HCT116 (cell line): ENCODE measurements around the gene DIO3. TPM values are rescaled to one million over a fixed set of nuclear protein-coding genes. Genes with fewer than 3 reads are reported as not detected.

Experiments
- ATAC-seq: fragments of 200-7000 bp; cut with Tn5 transposase; 2 replicates; pipeline ENCODE4 v1.9.1; 2020; ENCODE audit warnings: mild to moderate bottlenecking, moderate library complexity
- BruUV-seq: library from RNA; stranded (reverse); fragments of 400-500 nt; replicated peaks from 2 replicates; lab custom pipeline; 2021; lab: Mats Ljungman, UMichigan
- CTCF ChIA-PET: fragments of 300-600 bp; sonication (Branson Sonifier 250); formaldehyde crosslinking; loops from one replicate; lab custom pipeline; 2021; ENCODE audit warnings: antibody characterized with exemption; lab: Charles Lee
- POLR2A ChIA-PET: fragments of 300-600, 350-600 bp; sonication (Branson Sonifier 250); formaldehyde crosslinking; loops from one replicate; lab custom pipeline; 2021; ENCODE audit warnings: antibody characterized with exemption; lab: Charles Lee
- RAD21 ChIA-PET, 2 experiments: fragments of 300-600 bp; sonication (Branson Sonifier 250); formaldehyde crosslinking; loops; one replicate each; lab custom pipeline; 2023; ENCODE audit warnings: low total read pairs in 2 of 2; ENCODE audit not compliant: uncharacterized antibody in 2 of 2, unreplicated experiment in 2 of 2, low non-redundant PET in 1 of 2; lab: Charles Lee
- DNase-seq: peaks from one replicate; pipeline ENCODE4 v3.0.0-alpha.2; 2010; ENCODE audit warnings: low read depth, low spot score
- H2AFZ ChIP-seq: fragments of 200-600 bp; shearing (Covaris generic), sonication (generic); 2 replicates; pipeline ENCODE4 v1.6.1; 2017; ENCODE audit warnings: low read depth, mixed run types, mixed read lengths, antibody characterized with exemption, low read length; ENCODE audit not compliant: poor library complexity, severe bottlenecking
- H3K27ac ChIP-seq: 2 replicates; pipeline ENCODE4 v1.5.1; 2012; ENCODE audit warnings: low read depth, low read length
- H3K27me3 ChIP-seq: fragments of 200-600 bp; sonication (generic); 2 replicates; pipeline ENCODE4 v1.6.1; 2016; ENCODE audit warnings: mixed run types, low read length, mixed read lengths; ENCODE audit not compliant: insufficient read depth
- H3K36me3 ChIP-seq, 2 experiments: fragments of 200-500 bp in 1 of 2; fragments of 200-600 bp in 1 of 2; sonication (Bioruptor generic) in 1 of 2; sonication (generic) in 1 of 2; 2 replicates each; pipeline versions ENCODE4 v1.5.1 to v1.6.1; 2014 to 2016; ENCODE audit warnings: low read length in 2 of 2, inconsistent platforms in 1 of 2, mixed read lengths in 1 of 2, mixed run types in 1 of 2; ENCODE audit not compliant: insufficient read depth in 2 of 2, control insufficient read depth in 1 of 2
- H3K4me1 ChIP-seq, 2 experiments: fragments of 200-600 bp in 1 of 2; sonication (generic) in 1 of 2; 2 replicates each; pipeline versions ENCODE4 v1.5.1 to v1.6.1; 2012 to 2017; ENCODE audit warnings: low read length in 2 of 2, inconsistent platforms in 1 of 2, mild to moderate bottlenecking in 1 of 2, mixed read lengths in 1 of 2, mixed run types in 1 of 2, moderate library complexity in 1 of 2; ENCODE audit not compliant: insufficient read depth in 2 of 2, control insufficient read depth in 1 of 2
- H3K4me2 ChIP-seq: fragments of 200-600 bp; sonication (generic); 2 replicates; pipeline ENCODE4 v1.6.1; 2017; ENCODE audit warnings: mixed run types, low read length, mixed read lengths
- H3K4me3 ChIP-seq, 2 experiments: fragments of 200-600 bp in 1 of 2; sonication (generic) in 1 of 2; replicated peaks in 1 of 2; 2 replicates each; pipeline ENCODE4 v1.5.1; 2011 to 2016; ENCODE audit warnings: low read length in 2 of 2, control low read depth in 1 of 2, low read depth in 1 of 2, mild to moderate bottlenecking in 1 of 2, mixed read lengths in 1 of 2, mixed run types in 1 of 2
- H3K79me2 ChIP-seq: fragments of 200-600 bp; sonication (generic); 2 replicates; pipeline ENCODE4 v1.6.1; 2017; ENCODE audit warnings: mild to moderate bottlenecking, mixed run types, low read length, moderate library complexity, mixed read lengths; ENCODE audit not compliant: insufficient read depth
- H3K9ac ChIP-seq: fragments of 200-600 bp; sonication (generic); 2 replicates; pipeline ENCODE4 v1.6.1; 2016; ENCODE audit warnings: low read length, mixed read lengths
- H3K9me2 ChIP-seq: fragments of 200-600 bp; sonication (generic), shearing (Covaris generic); 2 replicates; pipeline ENCODE4 v1.6.1; 2017; ENCODE audit warnings: mixed run types, mild to moderate bottlenecking, moderate library complexity; ENCODE audit not compliant: insufficient read depth
- H3K9me3 ChIP-seq, 2 experiments: fragments of 200-500 bp in 1 of 2; fragments of 200-600 bp in 1 of 2; sonication (Bioruptor generic) in 1 of 2; sonication (generic) in 1 of 2; 2 replicates each; pipeline ENCODE4 v1.6.1; 2014 to 2017; ENCODE audit warnings: low read length in 2 of 2, mixed read lengths in 2 of 2, inconsistent platforms in 1 of 2, low read depth in 1 of 2, mild to moderate bottlenecking in 1 of 2, mixed run types in 1 of 2, moderate library complexity in 1 of 2; ENCODE audit not compliant: control insufficient read depth in 1 of 2, insufficient read depth in 1 of 2
- H4K20me1 ChIP-seq: fragments of 200-600 bp; sonication (generic), shearing (Covaris generic); 2 replicates; pipeline ENCODE4 v1.6.1; 2017; ENCODE audit warnings: mixed run types, mild to moderate bottlenecking, moderate library complexity; ENCODE audit not compliant: insufficient read depth
- CEBPB ChIP-seq: IDR thresholded peaks from 2 replicates; pipeline ENCODE4 v1.6.1; 2012; ENCODE audit warnings: low read depth
- EZH2 ChIP-seq: fragments of 200-600 bp; sonication (generic); IDR thresholded peaks from 2 replicates; pipeline ENCODE4 v1.6.1; 2017; ENCODE audit warnings: antibody characterized with exemption, mixed run types
- FOSL1 ChIP-seq: IDR thresholded peaks from 2 replicates; pipeline ENCODE4 v1.6.1; 2012; ENCODE audit warnings: low read depth
- POLR2A ChIP-seq: IDR thresholded peaks from 2 replicates; pipeline ENCODE4 v1.7.0; 2011; ENCODE audit warnings: borderline replicate concordance; ENCODE audit not compliant: insufficient read depth, insufficient read length; ENCODE audit errors: extremely low read depth
- SIN3A ChIP-seq: IDR thresholded peaks from 2 replicates; pipeline ENCODE4 v1.6.1; 2012; ENCODE audit warnings: low read depth
- SP1 ChIP-seq: IDR thresholded peaks from 2 replicates; pipeline ENCODE4 v1.6.1; 2012; ENCODE audit warnings: low read depth
- SRF ChIP-seq: IDR thresholded peaks from 2 replicates; pipeline ENCODE4 v1.6.1; 2012; ENCODE audit warnings: low read depth
- TCF7L2 ChIP-seq: IDR thresholded peaks from 2 replicates; pipeline ENCODE4 v1.7.0; 2011; ENCODE audit warnings: borderline replicate concordance, inconsistent platforms; ENCODE audit not compliant: insufficient read depth, insufficient read length; ENCODE audit errors: extremely low read depth
- ZFX ChIP-seq: fragments of 450-650 bp; IDR thresholded peaks from 2 replicates; pipeline ENCODE4 v1.6.1; 2017
- intact Hi-C: fragments of 100-400 bp; cut with micrococcal nuclease; formaldehyde crosslinking; loops from 2 replicates; pipeline ENCODE4 v1.10.0; 2022
- total RNA-seq: library from RNA; stranded (reverse); gene quantifications from one replicate; pipeline ENCODE4 v1.2.1, GENCODE V29; 2021; ENCODE audit not compliant: unreplicated experiment
- TF ChIP-seq, protein P1 (sequence below): IDR thresholded peaks from 2 replicates; pipeline ENCODE4 v1.6.1; 2012
- TF ChIP-seq, protein P2 (sequence below): IDR thresholded peaks from 2 replicates; pipeline ENCODE4 v1.6.1; 2012; ENCODE audit warnings: low read depth
- TF ChIP-seq, protein P3 (sequence below): IDR thresholded peaks from 2 replicates; pipeline ENCODE4 v1.6.1; 2011; ENCODE audit warnings: mild to moderate bottlenecking, low read length, moderate library complexity; ENCODE audit not compliant: insufficient replicate concordance; ENCODE audit errors: extremely low read depth

DIO3 gene
- total RNA-seq, 1 experiment from 2014 or later: 0.34 TPM

DNA sequence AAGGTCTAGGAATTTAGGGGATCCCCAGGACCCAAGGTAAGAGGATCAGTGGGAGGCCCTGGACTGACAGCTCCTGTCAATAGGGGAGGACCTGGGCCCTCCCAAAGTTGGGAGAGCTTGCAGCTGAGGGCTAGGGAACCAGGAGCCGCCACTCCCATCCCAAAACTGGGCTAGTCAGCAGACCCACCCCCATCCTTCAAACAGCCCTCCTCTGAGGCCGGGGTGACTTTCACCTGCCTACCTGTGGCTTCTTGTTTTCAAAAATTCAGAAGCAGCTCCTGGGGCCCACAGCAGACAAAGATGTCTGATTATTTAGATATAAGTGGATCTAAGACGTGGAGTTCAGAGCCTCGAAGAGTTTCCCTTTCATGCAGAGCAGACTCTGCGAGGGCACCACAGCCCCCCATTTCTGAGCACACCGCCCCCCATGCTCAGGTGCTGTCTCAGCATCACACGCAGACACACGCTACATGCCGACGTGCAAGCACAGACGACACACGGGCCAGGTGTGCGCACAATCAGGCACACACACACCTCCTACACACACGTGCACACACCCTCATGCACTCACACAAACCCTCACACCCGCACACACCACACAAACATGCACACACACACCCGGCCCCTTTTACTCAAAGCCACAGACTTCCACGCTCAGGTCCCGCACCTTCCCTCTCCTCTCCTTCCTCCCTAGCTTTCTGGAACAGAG, 21.9 kb downstream of the DIO3 start:
- Histone ChIP-seq H3K4me3 (no peak overlapping the region), H3K9ac (no peak overlapping the region), H3K4me2 (no peak overlapping the region), H3K27me3 (peaks cover 13% of the 10 kb centered on the region; the same call in 1 of the 2 replicates), H3K27ac (no peak overlapping the region), H4K20me1 (no peaks in the 10 kb centered on the region), H3K36me3 (no peaks in the 10 kb centered on the region), H3K79me2 (no peaks in the 10 kb centered on the region), H2AFZ (no peak overlapping the region), H3K9me3 (no peaks in the 10 kb centered on the region), H3K9me2 (no peaks in the 10 kb centered on the region), H3K4me1 (no peaks in the 10 kb centered on the region)
- no TSS peak for BruUV-seq
- DNase-seq (no peak), ATAC-seq (no peak)
- intact Hi-C loops: no loop called here
- ChIA-PET POLR2A (no interaction called here), RAD21 (no interaction called here), CTCF (no interaction called here)
- no peak for TF ChIP-seq SP1
- no peak for TF ChIP-seq CEBPB
- no peak for TF ChIP-seq FOSL1
- TF ChIP-seq EZH2: no peak
- no peak for TF ChIP-seq TCF7L2
- TF ChIP-seq, protein P1, sequence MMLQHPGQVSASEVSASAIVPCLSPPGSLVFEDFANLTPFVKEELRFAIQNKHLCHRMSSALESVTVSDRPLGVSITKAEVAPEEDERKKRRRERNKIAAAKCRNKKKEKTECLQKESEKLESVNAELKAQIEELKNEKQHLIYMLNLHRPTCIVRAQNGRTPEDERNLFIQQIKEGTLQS: no peak
- no peak for TF ChIP-seq ZFX

DNA sequence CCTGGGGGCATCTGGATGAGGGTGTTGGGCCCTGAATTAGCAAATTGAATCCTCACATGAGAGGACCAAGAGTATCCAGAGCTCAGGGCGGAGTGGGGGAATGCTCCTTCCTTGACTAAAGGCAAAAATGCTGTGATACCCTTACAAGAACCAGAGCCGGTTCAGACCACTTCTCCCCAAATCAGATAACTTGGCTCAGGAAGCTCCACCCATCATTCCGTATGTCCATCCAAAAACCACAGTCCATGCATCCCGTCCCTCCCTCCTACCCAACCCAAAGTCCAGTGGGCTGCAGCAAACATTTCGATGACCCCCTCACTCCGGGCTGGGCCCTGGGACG, 22.4 kb downstream of the DIO3 start:
- intact Hi-C loops: no loop called here
- BruUV-seq: no TSS peak
- TF ChIP-seq, protein P2, sequence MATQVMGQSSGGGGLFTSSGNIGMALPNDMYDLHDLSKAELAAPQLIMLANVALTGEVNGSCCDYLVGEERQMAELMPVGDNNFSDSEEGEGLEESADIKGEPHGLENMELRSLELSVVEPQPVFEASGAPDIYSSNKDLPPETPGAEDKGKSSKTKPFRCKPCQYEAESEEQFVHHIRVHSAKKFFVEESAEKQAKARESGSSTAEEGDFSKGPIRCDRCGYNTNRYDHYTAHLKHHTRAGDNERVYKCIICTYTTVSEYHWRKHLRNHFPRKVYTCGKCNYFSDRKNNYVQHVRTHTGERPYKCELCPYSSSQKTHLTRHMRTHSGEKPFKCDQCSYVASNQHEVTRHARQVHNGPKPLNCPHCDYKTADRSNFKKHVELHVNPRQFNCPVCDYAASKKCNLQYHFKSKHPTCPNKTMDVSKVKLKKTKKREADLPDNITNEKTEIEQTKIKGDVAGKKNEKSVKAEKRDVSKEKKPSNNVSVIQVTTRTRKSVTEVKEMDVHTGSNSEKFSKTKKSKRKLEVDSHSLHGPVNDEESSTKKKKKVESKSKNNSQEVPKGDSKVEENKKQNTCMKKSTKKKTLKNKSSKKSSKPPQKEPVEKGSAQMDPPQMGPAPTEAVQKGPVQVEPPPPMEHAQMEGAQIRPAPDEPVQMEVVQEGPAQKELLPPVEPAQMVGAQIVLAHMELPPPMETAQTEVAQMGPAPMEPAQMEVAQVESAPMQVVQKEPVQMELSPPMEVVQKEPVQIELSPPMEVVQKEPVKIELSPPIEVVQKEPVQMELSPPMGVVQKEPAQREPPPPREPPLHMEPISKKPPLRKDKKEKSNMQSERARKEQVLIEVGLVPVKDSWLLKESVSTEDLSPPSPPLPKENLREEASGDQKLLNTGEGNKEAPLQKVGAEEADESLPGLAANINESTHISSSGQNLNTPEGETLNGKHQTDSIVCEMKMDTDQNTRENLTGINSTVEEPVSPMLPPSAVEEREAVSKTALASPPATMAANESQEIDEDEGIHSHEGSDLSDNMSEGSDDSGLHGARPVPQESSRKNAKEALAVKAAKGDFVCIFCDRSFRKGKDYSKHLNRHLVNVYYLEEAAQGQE: no peak
- TF ChIP-seq SRF: no peak
- no peak for TF ChIP-seq POLR2A
- no peak for TF ChIP-seq SIN3A
- TF ChIP-seq, protein P3, sequence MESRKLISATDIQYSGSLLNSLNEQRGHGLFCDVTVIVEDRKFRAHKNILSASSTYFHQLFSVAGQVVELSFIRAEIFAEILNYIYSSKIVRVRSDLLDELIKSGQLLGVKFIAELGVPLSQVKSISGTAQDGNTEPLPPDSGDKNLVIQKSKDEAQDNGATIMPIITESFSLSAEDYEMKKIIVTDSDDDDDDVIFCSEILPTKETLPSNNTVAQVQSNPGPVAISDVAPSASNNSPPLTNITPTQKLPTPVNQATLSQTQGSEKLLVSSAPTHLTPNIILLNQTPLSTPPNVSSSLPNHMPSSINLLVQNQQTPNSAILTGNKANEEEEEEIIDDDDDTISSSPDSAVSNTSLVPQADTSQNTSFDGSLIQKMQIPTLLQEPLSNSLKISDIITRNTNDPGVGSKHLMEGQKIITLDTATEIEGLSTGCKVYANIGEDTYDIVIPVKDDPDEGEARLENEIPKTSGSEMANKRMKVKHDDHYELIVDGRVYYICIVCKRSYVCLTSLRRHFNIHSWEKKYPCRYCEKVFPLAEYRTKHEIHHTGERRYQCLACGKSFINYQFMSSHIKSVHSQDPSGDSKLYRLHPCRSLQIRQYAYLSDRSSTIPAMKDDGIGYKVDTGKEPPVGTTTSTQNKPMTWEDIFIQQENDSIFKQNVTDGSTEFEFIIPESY: no peak
- H3K9ac ChIP-seq: no peak overlapping the region
- peaks cover 13% of the 10 kb centered on the region; the same call in 1 of the 2 replicates for H3K27me3 ChIP-seq
- ATAC-seq (no peak), DNase-seq (no peak)
- no peak overlapping the region for H3K4me3 ChIP-seq
- no peak overlapping the region for H3K4me2 ChIP-seq
- POLR2A ChIA-PET: no interaction called here
- H3K27ac ChIP-seq: no peak overlapping the region
- RAD21 ChIA-PET: no interaction called here
- H3K9me3 ChIP-seq: no peaks in the 10 kb centered on the region
- no peaks in the 10 kb centered on the region for H3K4me1 ChIP-seq
- no peaks in the 10 kb centered on the region for H3K36me3 ChIP-seq
- H3K79me2 ChIP-seq: no peaks in the 10 kb centered on the region
- no peaks in the 10 kb centered on the region for H4K20me1 ChIP-seq
- CTCF ChIA-PET: no interaction called here
- H3K9me2 ChIP-seq: no peaks in the 10 kb centered on the region
- H2AFZ ChIP-seq: no peak overlapping the region
